CD4-positive, alpha-beta T cell treated with Interleukin-21 for 1 hour (primary cell): ENCODE data around the gene GULP1.

Experiments used
- DNase-seq: peaks from one replicate; pipeline ENCODE4 v3.0.0-alpha.2; 2020

Gene GULP1

DNA sequence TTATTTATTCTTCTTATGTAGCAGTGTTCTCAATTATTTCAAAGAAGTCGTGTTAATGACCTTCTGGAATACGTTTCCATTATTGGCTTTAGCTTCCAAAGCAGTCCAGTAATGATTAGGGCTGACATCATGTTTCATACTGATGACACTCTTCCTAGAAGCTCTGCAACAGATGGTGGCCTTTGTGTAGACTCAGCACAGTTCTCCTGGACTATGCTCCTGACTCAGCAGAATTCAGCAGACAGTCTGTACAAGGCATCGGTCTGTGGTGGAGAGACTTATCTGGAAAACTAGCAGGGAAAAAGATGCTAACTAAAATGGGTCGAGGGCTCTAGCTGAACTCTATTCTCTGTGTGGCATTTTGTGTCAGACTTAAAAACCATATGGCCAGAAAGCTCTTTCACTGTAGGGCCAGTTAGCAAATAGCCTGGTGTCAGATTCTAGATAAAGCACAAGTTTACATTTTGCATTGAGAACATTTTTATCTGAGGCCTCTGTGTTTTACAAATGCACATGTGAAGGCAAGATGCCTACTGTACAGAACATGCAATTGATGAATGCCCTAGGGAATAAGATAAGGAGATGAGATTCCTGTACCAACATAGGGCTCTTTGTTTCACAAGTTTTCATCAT is 35.1 kb downstream of the GULP1 start:
- no peak for DNase-seq

GRCh38 chr2:188327518-188328213 is 36.0 kb downstream of the GULP1 start:
- no peak for DNase-seq

- no peak for DNase-seq
Measured at GRCh38 chr2:188328419-188328818, 36.7 kb downstream of the GULP1 start.

GRCh38 chr2:188330316-188331053 is 38.8 kb downstream of the GULP1 start:
- no peak for DNase-seq

DNA sequence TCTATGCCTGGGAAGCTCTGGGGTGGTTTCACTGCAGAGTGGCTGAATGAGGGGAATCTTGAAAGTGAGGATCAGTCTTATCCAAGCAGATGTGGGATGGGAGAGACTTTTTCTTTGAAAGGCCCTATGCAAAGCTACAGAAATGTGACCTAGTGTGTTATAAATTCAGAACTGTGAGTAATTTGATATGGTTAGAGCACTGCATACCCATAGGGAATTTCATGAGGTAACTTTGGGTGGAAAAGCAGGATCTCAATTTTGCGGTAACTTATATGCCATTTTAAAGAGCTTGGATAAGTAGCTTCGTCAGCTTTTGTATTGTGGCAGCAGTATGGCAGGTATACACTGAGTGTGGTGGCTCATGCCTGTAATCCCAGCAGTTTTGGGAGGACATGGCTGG is 40.9 kb downstream of the GULP1 start:
- DNase-seq: no peak

GRCh38 chr2:188333751-188334524 is 42.3 kb downstream of the GULP1 start:
- DNase-seq: no peak

DNA sequence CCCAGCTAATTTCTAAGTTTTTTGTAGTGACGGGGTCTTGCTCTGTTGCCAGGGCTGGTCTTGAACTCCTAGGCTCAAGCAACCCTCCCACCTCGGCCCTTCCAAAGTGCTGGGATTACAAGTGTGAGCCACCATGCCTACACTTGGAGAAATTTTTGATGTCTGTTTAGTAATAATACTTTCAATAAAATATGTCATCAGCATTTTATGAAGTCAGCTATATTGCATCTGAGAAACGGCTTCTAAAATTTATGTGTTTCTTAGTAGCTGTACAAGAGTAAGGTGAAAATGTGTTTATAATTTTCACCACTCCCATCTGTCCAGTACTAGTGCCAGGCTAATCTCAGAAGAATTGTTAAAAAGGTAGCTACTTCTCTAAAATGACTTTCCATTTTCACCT is 46.8 kb downstream of the GULP1 start:
- no peak for DNase-seq

- DNase-seq: no peak
Measured at GRCh38 chr2:188340257-188340656, 48.6 kb downstream of the GULP1 start.

GRCh38 chr2:188345020-188345419 is 53.3 kb downstream of the GULP1 start:
- no peak for DNase-seq

GRCh38 chr2:188345426-188345825 is 53.8 kb downstream of the GULP1 start:
- no peak for DNase-seq

GRCh38 chr2:188345831-188346458 is 54.3 kb downstream of the GULP1 start:
- DNase-seq: no peak

- no peak for DNase-seq
Measured at GRCh38 chr2:188349019-188349418, 57.3 kb downstream of the GULP1 start.

DNA sequence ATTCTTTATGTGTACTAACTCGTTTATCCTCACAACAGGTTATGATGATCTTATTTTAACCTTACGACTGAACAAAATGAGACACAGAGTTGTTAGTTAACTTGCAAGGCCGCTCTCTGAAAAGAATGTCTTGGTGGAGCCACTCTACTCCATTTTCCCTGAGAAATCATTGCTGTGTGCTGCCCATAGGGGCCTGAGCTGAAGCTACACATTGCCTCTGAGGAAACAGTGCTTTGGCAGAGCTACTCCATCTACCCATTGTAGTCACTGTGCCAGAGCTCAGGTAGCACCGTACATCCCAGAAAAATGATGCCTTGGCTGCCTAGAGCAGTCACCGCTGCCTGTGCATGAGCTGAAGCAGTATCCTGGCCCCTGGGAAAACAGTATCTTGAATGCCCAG is 61.6 kb downstream of the GULP1 start:
- no peak for DNase-seq

DNA sequence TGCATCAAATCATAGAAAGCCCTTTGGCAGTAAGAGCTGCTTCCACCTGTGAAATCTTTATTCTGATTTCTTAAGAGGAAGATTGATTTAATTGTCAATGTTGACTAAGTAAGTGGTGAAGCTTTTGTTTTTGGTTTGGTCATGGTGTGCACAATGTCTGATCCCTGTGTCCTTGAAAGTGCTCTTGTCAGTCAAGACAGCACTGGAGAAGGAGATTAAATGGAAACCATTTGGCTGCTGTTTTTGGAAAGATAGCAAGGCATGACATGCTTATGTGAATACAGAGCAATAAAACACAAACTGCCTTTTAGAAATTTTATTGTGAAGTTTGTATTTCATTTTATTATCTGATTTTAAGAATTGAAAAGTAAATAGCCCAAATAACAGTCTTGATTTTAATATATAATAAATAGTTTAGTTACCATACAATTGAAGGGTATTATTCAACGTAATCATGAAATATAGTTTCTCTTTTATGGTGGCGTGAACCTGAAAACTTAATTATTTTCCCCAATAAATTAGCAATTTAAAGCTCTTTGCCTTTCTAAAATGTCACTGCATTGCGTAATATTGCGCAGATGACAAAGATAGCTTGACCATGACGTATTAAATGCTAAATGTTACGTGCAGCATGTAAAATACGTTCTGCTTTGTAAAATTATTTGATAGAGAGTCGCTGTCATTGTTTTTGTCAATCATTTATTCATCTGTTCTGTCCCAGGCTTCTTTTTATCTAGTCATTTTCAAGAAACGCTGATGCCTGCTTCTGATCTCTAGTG is 69.0 kb downstream of the GULP1 start:
- DNase-seq: no peak

DNA sequence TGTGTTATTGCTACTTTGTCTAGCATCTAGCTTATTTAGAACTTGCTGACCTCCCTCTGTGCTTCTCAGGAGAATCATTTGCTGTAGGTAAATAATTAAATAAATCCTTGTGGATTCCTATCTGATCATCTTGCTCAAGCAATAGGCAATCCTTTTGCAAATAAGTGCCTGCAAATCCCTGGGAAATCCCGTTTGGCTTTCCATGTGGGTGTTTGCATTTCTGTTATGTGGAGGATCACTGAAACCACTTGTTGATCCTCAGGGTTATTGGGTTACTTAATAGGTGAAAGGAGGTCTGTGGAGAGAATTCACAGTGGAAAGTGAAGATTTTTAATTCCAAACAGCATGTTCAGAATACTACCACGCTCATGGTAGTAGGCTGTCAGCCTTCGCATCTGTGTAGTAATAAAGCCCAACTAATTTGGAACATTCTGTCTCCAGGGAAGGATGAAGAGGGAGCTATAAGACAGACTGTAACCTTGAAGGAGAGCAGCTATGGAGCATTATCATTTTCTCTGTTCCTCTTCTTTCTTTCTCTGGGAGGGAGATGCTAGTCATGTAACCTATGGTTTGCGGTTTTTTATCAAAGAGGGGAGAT is 72.5 kb downstream of the GULP1 start:
- no peak for DNase-seq

DNA sequence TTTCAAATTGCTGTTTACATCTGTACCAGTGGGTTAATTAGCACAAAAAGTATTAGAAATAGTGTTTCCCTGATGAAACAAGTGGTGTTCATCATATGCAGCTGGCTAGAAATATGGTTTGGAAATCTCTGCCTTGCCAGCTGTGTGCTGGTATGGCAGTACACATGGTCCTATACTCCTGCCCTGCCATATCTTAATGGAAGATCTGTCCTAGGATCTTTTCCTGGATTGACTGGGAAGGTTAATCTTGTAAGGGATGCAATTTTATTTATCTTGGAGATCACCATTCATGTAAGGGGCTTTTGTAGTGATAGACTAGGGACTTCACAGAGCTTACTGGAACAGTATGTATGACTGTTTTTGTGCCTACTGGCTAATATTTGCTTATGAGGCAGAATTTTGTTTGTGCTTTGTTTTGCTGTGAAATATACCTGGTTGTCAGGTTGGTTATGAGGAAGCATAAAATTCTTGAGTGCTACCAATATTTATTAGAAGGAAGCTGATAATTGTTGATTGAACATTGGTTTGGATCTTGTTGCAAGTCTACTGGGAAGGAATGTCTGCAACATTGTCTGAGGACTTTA is 73.5 kb downstream of the GULP1 start:
- no peak for DNase-seq

GRCh38 chr2:188367164-188367563 is 75.5 kb downstream of the GULP1 start:
- no peak for DNase-seq

DNA sequence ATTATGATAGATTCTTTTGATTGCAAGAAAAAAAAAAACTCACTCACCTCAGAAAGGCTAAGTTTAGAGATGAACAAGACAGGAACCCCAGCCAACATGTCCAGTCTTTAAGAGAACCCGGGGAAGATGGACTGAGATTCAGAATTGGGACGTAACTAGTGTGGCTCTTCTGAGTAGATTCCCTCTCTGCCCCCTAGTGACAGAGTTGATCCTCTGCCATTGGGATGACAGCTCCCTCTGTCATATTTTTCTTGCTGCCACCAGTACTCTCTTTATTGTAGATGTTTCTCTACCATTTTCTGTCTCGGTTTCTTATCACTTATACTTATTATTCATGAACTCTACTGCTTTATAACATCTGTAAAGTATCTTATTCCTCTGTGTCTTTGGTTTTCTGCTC is 77.7 kb downstream of the GULP1 start:
- no peak for DNase-seq

- no peak for DNase-seq
Measured at GRCh38 chr2:188378371-188378950, 86.8 kb downstream of the GULP1 start.

GRCh38 chr2:188379748-188380147 is 88.1 kb downstream of the GULP1 start:
- no peak for DNase-seq

DNA sequence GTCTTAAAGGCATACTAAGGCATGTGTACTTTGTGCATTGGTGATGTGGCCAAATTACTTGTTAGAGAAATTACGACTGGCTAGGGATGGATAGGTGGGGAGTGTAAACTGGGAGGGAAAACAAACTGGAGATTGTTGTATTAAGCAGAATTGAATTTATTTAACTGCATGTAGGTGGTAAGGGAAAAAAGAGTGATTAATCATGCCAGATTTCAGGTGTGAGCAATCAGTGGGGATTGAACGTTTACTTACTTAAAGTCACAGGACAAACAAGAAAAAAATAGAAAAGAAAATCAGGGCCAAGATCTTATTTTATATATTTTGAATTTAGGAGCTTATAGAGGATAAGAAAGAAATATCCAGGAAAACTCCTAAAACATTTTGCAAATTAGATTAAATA is 88.6 kb downstream of the GULP1 start:
- DNase-seq: no peak
